GM12878 (cell line): ENCODE measurements around the gene TCAF1. TPM values are rescaled to one million over a fixed set of nuclear protein-coding genes. Genes with fewer than 3 reads are reported as not detected.

Source experiments
- ATAC-seq: fragments of 200-7000 bp; cut with Tn5 transposase; 3 replicates; pipeline ENCODE4 v1.9.1; 2020; ENCODE audit warnings: mild to moderate bottlenecking, moderate library complexity
- BruUV-seq: library from RNA; stranded (reverse); fragments of 400-500 nt; replicated peaks from 2 replicates; lab custom pipeline; 2021; lab: Mats Ljungman, UMichigan
- CTCF ChIA-PET: fragments of 300-600 bp; sonication (Branson Sonifier 250); formaldehyde crosslinking; extraction: SDS; loops from one replicate; lab custom pipeline; 2021; ENCODE audit warnings: inconsistent platforms; lab: Yijun Ruan, JAX
- POLR2A ChIA-PET: fragments of 350-600 bp; formaldehyde crosslinking; extraction: SDS; loops from one replicate; lab custom pipeline; 2021; ENCODE audit warnings: inconsistent platforms; lab: Charles Lee
- RAD21 ChIA-PET: fragments of 300-600 bp; sonication (Branson Sonifier 250); formaldehyde crosslinking; loops from one replicate; lab custom pipeline; 2023; ENCODE audit warnings: antibody characterized with exemption; ENCODE audit not compliant: unreplicated experiment; lab: Charles Lee
- SMC1A ChIA-PET: fragments of 300-600 bp; sonication (Branson Sonifier 250); formaldehyde crosslinking; loops from one replicate; lab custom pipeline; 2023; ENCODE audit not compliant: unreplicated experiment, uncharacterized antibody; lab: Charles Lee
- DNase-seq: peaks from one replicate; pipeline ENCODE4 v3.0.0-alpha.2; 2011; ENCODE audit warnings: low read depth, low spot score
- FAIRE-seq: peaks from 3 replicates; lab custom pipeline; 2011; peaks lifted over from hg19 to GRCh38; lab: Jason Lieb, UNC
- H2AFZ ChIP-seq: 2 replicates; pipeline ENCODE4 v1.6.0; 2011; ENCODE audit warnings: low read depth, low read length, control low read depth; ENCODE audit not compliant: control insufficient read depth
- H3K27ac ChIP-seq: 2 replicates; pipeline ENCODE4 v1.5.1; 2011; ENCODE audit warnings: control low read depth; ENCODE audit not compliant: control insufficient read depth, insufficient read depth
- H3K27me3 ChIP-seq, 2 experiments: replicated peaks in 1 of 2; 2 replicates each; pipeline versions ENCODE4 v1.6.0 to v1.6.1; 2011; ENCODE audit warnings: low read length in 1 of 2; ENCODE audit not compliant: control insufficient read depth in 2 of 2, insufficient read depth in 2 of 2
- H3K36me3 ChIP-seq, 2 experiments: 2 replicates each; pipeline ENCODE4 v1.5.1; 2011; ENCODE audit warnings: low read length in 1 of 2; ENCODE audit not compliant: control insufficient read depth in 2 of 2, insufficient read depth in 2 of 2
- H3K4me1 ChIP-seq: 2 replicates; pipeline ENCODE4 v1.6.1; 2011; ENCODE audit warnings: mild to moderate bottlenecking, low read length, moderate library complexity, mixed read lengths; ENCODE audit not compliant: control insufficient read depth, insufficient read depth
- H3K4me2 ChIP-seq: 2 replicates; pipeline ENCODE4 v1.6.0; 2011; ENCODE audit warnings: control low read depth; ENCODE audit not compliant: control insufficient read depth, insufficient read depth
- H3K4me3 ChIP-seq: fragments of 200-600 bp; sonication (generic); 2 replicates; pipeline ENCODE4 v1.5.1; 2016
- H3K79me2 ChIP-seq: 2 replicates; pipeline ENCODE4 v1.6.0; 2011; ENCODE audit warnings: low read length; ENCODE audit not compliant: control insufficient read depth, insufficient read depth
- H3K9ac ChIP-seq: 2 replicates; pipeline ENCODE4 v1.8.0; 2011; ENCODE audit warnings: low read length, control low read depth, mixed read lengths; ENCODE audit not compliant: control insufficient read depth, insufficient read depth
- H3K9me3 ChIP-seq: replicated peaks from 3 replicates; pipeline ENCODE4 v1.5.1; 2011; ENCODE audit warnings: mild to moderate bottlenecking, low read length; ENCODE audit not compliant: control insufficient read depth, insufficient read depth
- H4K20me1 ChIP-seq: 2 replicates; pipeline ENCODE4 v1.6.0; 2011; ENCODE audit not compliant: control insufficient read depth, insufficient read depth
- CREB1 ChIP-seq: IDR thresholded peaks from 2 replicates; pipeline ENCODE4 v1.6.1; 2012; ENCODE audit warnings: low read depth, mild to moderate bottlenecking, inconsistent platforms
- DPF2 ChIP-seq: fragments of 450-650 bp; IDR thresholded peaks from 2 replicates; pipeline ENCODE4 v1.6.1; 2017; ENCODE audit warnings: mild to moderate bottlenecking
- ETV6 ChIP-seq, 2 experiments: fragments of 450-650 bp in 1 of 2; IDR thresholded peaks in 1 of 2; conservative IDR thresholded peaks in 1 of 2; 2 replicates each; pipeline ENCODE4 v1.6.1; 2014; ENCODE audit warnings: antibody characterized with exemption in 1 of 2, borderline replicate concordance in 1 of 2, low read depth in 1 of 2, mild to moderate bottlenecking in 1 of 2, moderate library complexity in 1 of 2
- FOS ChIP-seq: IDR thresholded peaks from 3 replicates; pipeline ENCODE4 v1.6.1; 2011; ENCODE audit warnings: borderline replicate concordance; ENCODE audit not compliant: insufficient read length; ENCODE audit errors: extremely low read depth
- HDGF ChIP-seq: fragments of 450-650 bp; IDR thresholded peaks from 2 replicates; pipeline ENCODE4 v1.6.1; 2016; ENCODE audit warnings: antibody characterized with exemption
- IRF4 ChIP-seq: IDR thresholded peaks from 2 replicates; pipeline ENCODE4 v1.6.1; 2011; ENCODE audit warnings: low read depth, low read length
- NR2F1 ChIP-seq: fragments of 450-650 bp; conservative IDR thresholded peaks from 2 replicates; pipeline ENCODE4 v1.6.1; 2017; ENCODE audit warnings: mild to moderate bottlenecking
- PML ChIP-seq: IDR thresholded peaks from 2 replicates; pipeline ENCODE4 v1.6.1; 2012; ENCODE audit warnings: low read length, inconsistent platforms
- POU2F2 ChIP-seq: IDR thresholded peaks from 3 replicates; pipeline ENCODE4 v1.6.1; 2011; ENCODE audit warnings: low read depth, mild to moderate bottlenecking, low read length, borderline replicate concordance
- SMAD1 ChIP-seq: fragments of 450-650 bp; IDR thresholded peaks from 2 replicates; pipeline ENCODE4 v1.6.1; 2018; ENCODE audit warnings: mild to moderate bottlenecking, low read depth; ENCODE audit not compliant: partially characterized antibody
- SMARCA5 ChIP-seq: fragments of 450-650 bp; IDR thresholded peaks from 2 replicates; pipeline ENCODE4 v1.6.1; 2017; ENCODE audit warnings: mild to moderate bottlenecking
- SPI1 ChIP-seq: IDR thresholded peaks from 2 replicates; pipeline ENCODE4 v1.6.1; 2011; ENCODE audit warnings: low read depth, mild to moderate bottlenecking, low read length, moderate library complexity, borderline replicate concordance; ENCODE audit not compliant: insufficient read depth
- TARDBP ChIP-seq: IDR thresholded peaks from 2 replicates; pipeline ENCODE4 v1.6.1; 2016; ENCODE audit warnings: borderline replicate concordance
- TCF3 ChIP-seq: IDR thresholded peaks from 2 replicates; pipeline ENCODE4 v1.6.1; 2012; ENCODE audit warnings: low read depth, mild to moderate bottlenecking, low read length, borderline replicate concordance; ENCODE audit not compliant: insufficient read depth
- WRNIP1 ChIP-seq: IDR thresholded peaks from 2 replicates; pipeline ENCODE4 v1.6.1; 2011; ENCODE audit warnings: low read depth, low read length, improper control_type of control experiment, borderline replicate concordance
- YBX1 ChIP-seq: fragments of 450-650 bp; IDR thresholded peaks from 2 replicates; pipeline ENCODE4 v1.6.1; 2016; ENCODE audit warnings: antibody characterized with exemption
- ZNF217 ChIP-seq: fragments of 450-650 bp; IDR thresholded peaks from 2 replicates; pipeline ENCODE4 v1.6.1; 2017; ENCODE audit warnings: antibody characterized with exemption, mild to moderate bottlenecking
- WGBS: methylation state at CpG from one replicate; pipeline ENCODE4 v1.1.6; 2016; ENCODE audit warnings: low lambda C conversion rate; ENCODE audit not compliant: insufficient replicate concordance, insufficient coverage; ENCODE audit errors: missing lambda C conversion rate; 5-methylcytosine and 5-hydroxymethylcytosine counted together
- in situ Hi-C: fragments of 300-500 bp; cut with MboI; formaldehyde crosslinking; loops from 9 replicates; pipeline ENCODE4 v1.14.3; 2018; ENCODE audit warnings: mixed read lengths
- intact Hi-C: fragments of 100-400 bp; cut with micrococcal nuclease; formaldehyde crosslinking; loops from one replicate; pipeline ENCODE4 v1.14.2; 2022; ENCODE audit not compliant: unreplicated experiment
- polyA plus RNA-seq, 11 experiments: library from polyadenylated mRNA; depleted of rRNA in 4 of 11; unstranded in 6 of 11; stranded (reverse) in 5 of 11; fragments of >200 nt; fragmentation: Nextera tagmentation in 4 of 11; fragmentation: Illumina TruSeq in 1 of 11; extraction: Ambion mirVana in 4 of 11; extraction: Trizol in 1 of 11; gene quantifications; 1 replicate in 1 of 11; 2 replicates in 10 of 11; pipeline versions ENCODE4 v1.2.1 to v1.2.3, GENCODE V29; 2011 to 2016; ENCODE audit warnings: inconsistent platforms in 2 of 11, missing spikeins in 2 of 11, low read depth in 1 of 11
- total RNA-seq, 4 experiments: library from RNA; depleted of rRNA in 3 of 4; stranded (reverse); fragments of >200 nt in 3 of 4; fragmentation: Illumina TruSeq in 1 of 4; extraction: Trizol in 1 of 4; gene quantifications; 2 replicates each; pipeline versions ENCODE4 v1.2.1 to v1.2.3, GENCODE V29; 2013 to 2021
- TF ChIP-seq, protein P1 (sequence below): fragments of 450-650 bp; conservative IDR thresholded peaks from 2 replicates; pipeline ENCODE4 v1.6.1; 2017; ENCODE audit warnings: mild to moderate bottlenecking, moderate library complexity
- TF ChIP-seq, protein P2 (sequence below): fragments of 450-650 bp; formaldehyde crosslinking; IDR thresholded peaks from 2 replicates; pipeline ENCODE4 v1.4.0; 2020; ENCODE audit warnings: mild to moderate bottlenecking, moderate library complexity

Gene TCAF1
- total and polyA plus RNA-seq, 10 of the 15 experiments (the other 5 are each of a cell fraction or from before 2014, with no cell fraction given): 2.2 to 16.3 (median 8.0) TPM

DNA sequence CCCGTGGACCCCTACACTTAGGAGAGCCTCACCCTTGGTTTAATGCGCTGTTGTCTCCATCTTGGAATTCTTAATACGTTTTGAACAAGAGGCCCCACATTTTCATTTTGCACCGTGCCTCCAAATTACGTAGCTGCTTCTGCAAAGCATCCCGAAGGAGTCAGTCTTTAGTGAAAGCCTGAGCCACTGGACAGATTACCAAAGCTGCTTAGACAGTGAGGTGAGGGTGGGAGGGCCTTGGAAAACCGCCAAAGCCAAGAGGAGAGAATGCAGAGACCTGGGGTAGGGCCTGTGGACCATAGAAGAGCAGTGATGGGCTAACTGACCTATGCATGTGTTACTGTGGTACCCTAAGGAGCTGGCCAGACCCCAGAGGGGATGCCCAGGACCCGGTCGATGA, 4.2 kb upstream of the TCAF1 start:
- no peaks in the 10 kb centered on the region for H3K9me3 ChIP-seq
- RAD21 ChIA-PET: no interaction called here
- no peaks in the 10 kb centered on the region for H3K36me3 ChIP-seq
- H3K27ac ChIP-seq: no peak overlapping the region
- WGBS: 43% methylated on average over 9 of the region's 9 CpGs
- H4K20me1 ChIP-seq: no peaks in the 10 kb centered on the region
- no peak overlapping the region for H3K9ac ChIP-seq
- ATAC-seq (no peak), FAIRE-seq (no peak), DNase-seq (no peak)
- no peak for TF ChIP-seq HDGF
- TF ChIP-seq DPF2: no peak
- no peak for TF ChIP-seq FOS
- no peak for TF ChIP-seq ZNF217
- TF ChIP-seq TCF3: no peak
- no peak for TF ChIP-seq NR2F1
- TF ChIP-seq POU2F2: no peak
- TF ChIP-seq, protein P1, sequence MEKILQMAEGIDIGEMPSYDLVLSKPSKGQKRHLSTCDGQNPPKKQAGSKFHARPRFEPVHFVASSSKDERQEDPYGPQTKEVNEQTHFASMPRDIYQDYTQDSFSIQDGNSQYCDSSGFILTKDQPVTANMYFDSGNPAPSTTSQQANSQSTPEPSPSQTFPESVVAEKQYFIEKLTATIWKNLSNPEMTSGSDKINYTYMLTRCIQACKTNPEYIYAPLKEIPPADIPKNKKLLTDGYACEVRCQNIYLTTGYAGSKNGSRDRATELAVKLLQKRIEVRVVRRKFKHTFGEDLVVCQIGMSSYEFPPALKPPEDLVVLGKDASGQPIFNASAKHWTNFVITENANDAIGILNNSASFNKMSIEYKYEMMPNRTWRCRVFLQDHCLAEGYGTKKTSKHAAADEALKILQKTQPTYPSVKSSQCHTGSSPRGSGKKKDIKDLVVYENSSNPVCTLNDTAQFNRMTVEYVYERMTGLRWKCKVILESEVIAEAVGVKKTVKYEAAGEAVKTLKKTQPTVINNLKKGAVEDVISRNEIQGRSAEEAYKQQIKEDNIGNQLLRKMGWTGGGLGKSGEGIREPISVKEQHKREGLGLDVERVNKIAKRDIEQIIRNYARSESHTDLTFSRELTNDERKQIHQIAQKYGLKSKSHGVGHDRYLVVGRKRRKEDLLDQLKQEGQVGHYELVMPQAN: no peak
- TF ChIP-seq, protein P2, sequence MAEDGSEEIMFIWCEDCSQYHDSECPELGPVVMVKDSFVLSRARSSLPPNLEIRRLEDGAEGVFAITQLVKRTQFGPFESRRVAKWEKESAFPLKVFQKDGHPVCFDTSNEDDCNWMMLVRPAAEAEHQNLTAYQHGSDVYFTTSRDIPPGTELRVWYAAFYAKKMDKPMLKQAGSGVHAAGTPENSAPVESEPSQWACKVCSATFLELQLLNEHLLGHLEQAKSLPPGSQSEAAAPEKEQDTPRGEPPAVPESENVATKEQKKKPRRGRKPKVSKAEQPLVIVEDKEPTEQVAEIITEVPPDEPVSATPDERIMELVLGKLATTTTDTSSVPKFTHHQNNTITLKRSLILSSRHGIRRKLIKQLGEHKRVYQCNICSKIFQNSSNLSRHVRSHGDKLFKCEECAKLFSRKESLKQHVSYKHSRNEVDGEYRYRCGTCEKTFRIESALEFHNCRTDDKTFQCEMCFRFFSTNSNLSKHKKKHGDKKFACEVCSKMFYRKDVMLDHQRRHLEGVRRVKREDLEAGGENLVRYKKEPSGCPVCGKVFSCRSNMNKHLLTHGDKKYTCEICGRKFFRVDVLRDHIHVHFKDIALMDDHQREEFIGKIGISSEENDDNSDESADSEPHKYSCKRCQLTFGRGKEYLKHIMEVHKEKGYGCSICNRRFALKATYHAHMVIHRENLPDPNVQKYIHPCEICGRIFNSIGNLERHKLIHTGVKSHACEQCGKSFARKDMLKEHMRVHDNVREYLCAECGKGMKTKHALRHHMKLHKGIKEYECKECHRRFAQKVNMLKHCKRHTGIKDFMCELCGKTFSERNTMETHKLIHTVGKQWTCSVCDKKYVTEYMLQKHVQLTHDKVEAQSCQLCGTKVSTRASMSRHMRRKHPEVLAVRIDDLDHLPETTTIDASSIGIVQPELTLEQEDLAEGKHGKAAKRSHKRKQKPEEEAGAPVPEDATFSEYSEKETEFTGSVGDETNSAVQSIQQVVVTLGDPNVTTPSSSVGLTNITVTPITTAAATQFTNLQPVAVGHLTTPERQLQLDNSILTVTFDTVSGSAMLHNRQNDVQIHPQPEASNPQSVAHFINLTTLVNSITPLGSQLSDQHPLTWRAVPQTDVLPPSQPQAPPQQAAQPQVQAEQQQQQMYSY (CRISPR knock-in tag): no peak
- TF ChIP-seq WRNIP1: no peak
- no peak for TF ChIP-seq IRF4
- no peak for TF ChIP-seq CREB1
- no peak for TF ChIP-seq TARDBP
- no peak for TF ChIP-seq SMARCA5
- no peak for TF ChIP-seq YBX1
- no peak for TF ChIP-seq SMAD1
- no peak for TF ChIP-seq ETV6 (conservative IDR thresholded peaks at IDR 0.05 in 1 of 2, IDR thresholded peaks at IDR 0.05 in 1 of 2; ENCODE audit: borderline replicate concordance in 1 of 2, low read depth in 1 of 2)
- no peak for TF ChIP-seq PML
- TF ChIP-seq SPI1: no peak
- BruUV-seq: no TSS peak
- no peak overlapping the region for H3K4me2 ChIP-seq
- in situ Hi-C loops (loop anchor here (25.0 kb wide), 1 partner anchor 481 kb away; no protein-coding TSS in a partner anchor), intact Hi-C loops (no loop called here)
- H3K4me3 ChIP-seq: no peak overlapping the region
- SMC1A ChIA-PET: no interaction called here
- H2AFZ ChIP-seq: no peak overlapping the region
- no peaks in the 10 kb centered on the region for H3K27me3 ChIP-seq
- CTCF ChIA-PET: no interaction called here
- peaks cover 3% of the 10 kb centered on the region for H3K79me2 ChIP-seq
- POLR2A ChIA-PET: interaction anchor here (1.0 kb wide), 1 partner anchor 16 kb away, joined by 4 read pairs; no protein-coding TSS in a partner anchor
- no peaks in the 10 kb centered on the region for H3K4me1 ChIP-seq
